GM20431 (cell line): ENCODE measurements around the gene LTO1.
"Not testable (repeated sequence)": the region's sequence is repeated elsewhere in the genome, so short reads cannot be mapped to it uniquely, and the experiment has no call there.

Source experiments
- in situ Hi-C: fragments of 300-500 bp; cut with MseI, MboI; formaldehyde crosslinking; loops from one replicate; pipeline ENCODE4 v1.15.0; 2020; ENCODE audit warnings: low sequenced_read_pairs; ENCODE audit not compliant: unreplicated experiment

The LTO1 gene

GRCh38 chr11:69640260-69640994 lies 34.7 kb downstream of the LTO1 start:
- in situ Hi-C loops: loop anchor here (25.0 kb wide), 1 partner anchor 353 kb away; the partner anchor contains the start of gene MYEOV

- in situ Hi-C loops: loop anchor here (10.0 to 25.0 kb wide), 2 partner anchors 353 to 535 kb away; partner anchors contain the start of gene MYEOV
Measured at GRCh38 chr11:69639831-69640230, 35.3 kb downstream of the LTO1 start.

- in situ Hi-C loops: loop anchor here (10.0 to 25.0 kb wide), 2 partner anchors 352 to 534 kb away; partner anchors contain the start of gene MYEOV
Measured at GRCh38 chr11:69638941-69639681, 36.0 kb downstream of the LTO1 start.

- in situ Hi-C loops: loop anchor here (10.0 to 25.0 kb wide), 2 partner anchors 351 to 533 kb away; partner anchors contain the start of gene MYEOV
Measured at GRCh38 chr11:69637941-69638871, 36.9 kb downstream of the LTO1 start.

- in situ Hi-C loops: loop anchor here (10.0 to 25.0 kb wide), 2 partner anchors 350 to 533 kb away; partner anchors contain the start of gene MYEOV
Measured at GRCh38 chr11:69637198-69637940, 37.8 kb downstream of the LTO1 start.

GRCh38 chr11:69636512-69637197 lies 38.5 kb downstream of the LTO1 start:
- in situ Hi-C loops: loop anchor here (10.0 to 25.0 kb wide), 2 partner anchors 349 to 532 kb away; partner anchors contain the start of gene MYEOV

GRCh38 chr11:69635804-69636511 lies 39.2 kb downstream of the LTO1 start:
- in situ Hi-C loops: loop anchor here (10.0 to 25.0 kb wide), 2 partner anchors 349 to 531 kb away; partner anchors contain the start of gene MYEOV

GRCh38 chr11:69635195-69635594 lies 40.0 kb downstream of the LTO1 start:
- in situ Hi-C loops: loop anchor here (10.0 to 25.0 kb wide), 2 partner anchors 348 to 530 kb away; partner anchors contain the start of gene MYEOV

GRCh38 chr11:69634590-69634989 lies 40.6 kb downstream of the LTO1 start:
- in situ Hi-C loops: loop anchor here (10.0 to 25.0 kb wide), 2 partner anchors 347 to 530 kb away; partner anchors contain the start of gene MYEOV

- in situ Hi-C loops: loop anchor here (10.0 to 25.0 kb wide), 2 partner anchors 347 to 529 kb away; partner anchors contain the start of gene MYEOV
Measured at GRCh38 chr11:69634069-69634468, 41.1 kb downstream of the LTO1 start.

- in situ Hi-C loops: loop anchor here (10.0 to 25.0 kb wide), 2 partner anchors 346 to 528 kb away; partner anchors contain the start of gene MYEOV
Measured at GRCh38 chr11:69632900-69633299, 42.3 kb downstream of the LTO1 start.

- in situ Hi-C loops: loop anchor here (10.0 to 25.0 kb wide), 2 partner anchors 343 to 526 kb away; partner anchors contain the start of gene MYEOV
Measured at GRCh38 chr11:69630424-69630823, 44.7 kb downstream of the LTO1 start.

- in situ Hi-C loops: loop anchor here (10.0 to 25.0 kb wide), 2 partner anchors 343 to 525 kb away; partner anchors contain the start of gene MYEOV
Measured at GRCh38 chr11:69630017-69630416, 45.1 kb downstream of the LTO1 start.

GRCh38 chr11:69627551-69627950 lies 47.6 kb downstream of the LTO1 start:
- in situ Hi-C loops: loop anchor here (25.0 kb wide), 1 partner anchor 340 kb away; the partner anchor contains the start of gene MYEOV

- in situ Hi-C loops: loop anchor here (25.0 kb wide), 1 partner anchor 338 kb away; the partner anchor contains the start of gene MYEOV
Measured at GRCh38 chr11:69625476-69625875, 49.7 kb downstream of the LTO1 start.

- in situ Hi-C loops: no loop called here
Measured at GRCh38 chr11:69624293-69624692, 50.9 kb downstream of the LTO1 start.

GRCh38 chr11:69622097-69622681 lies 53.0 kb downstream of the LTO1 start:
- in situ Hi-C loops: not testable (repeated sequence)
